K562 (cell line): ENCODE data around the gene FOXF2. TPM values are rescaled to one million over a fixed set of nuclear protein-coding genes. Genes with fewer than 3 reads are reported as not detected.

Experiments used
- ATAC-seq: fragments of 200-7000 bp; cut with Tn5 transposase; 3 replicates; pipeline ENCODE4 v1.9.1; 2020; ENCODE audit warnings: moderate library complexity
- BruUV-seq: library from RNA; stranded (reverse); fragments of 400-500 nt; replicated peaks from 2 replicates; lab custom pipeline; 2021; lab: Mats Ljungman, UMichigan
- CTCF ChIA-PET: fragments of 300-600 bp; formaldehyde crosslinking; extraction: SDS; loops from one replicate; lab custom pipeline; 2021; ENCODE audit warnings: low intra/inter-chr PET ratio; lab: Yijun Ruan, JAX
- POLR2A ChIA-PET: fragments of 300-600, 350-650 bp; sonication (Branson Sonifier 250); formaldehyde crosslinking; extraction: SDS; loops from one replicate; lab custom pipeline; 2021; ENCODE audit warnings: antibody characterized with exemption, inconsistent platforms; lab: Yijun Ruan, JAX
- DNase-seq, 4 experiments: peaks; one replicate each; pipeline versions ENCODE4 v3.0.0 to v3.0.0-alpha.2; 2011 to 2018; ENCODE audit warnings: low spot score in 3 of 4, mixed read lengths in 3 of 4; ENCODE audit errors: extremely low read depth in 1 of 4
- FAIRE-seq: peaks from 2 replicates; lab custom pipeline; 2011; peaks lifted over from hg19 to GRCh38; lab: Jason Lieb, UNC
- H2AFZ ChIP-seq: 2 replicates; pipeline ENCODE4 v1.6.0; 2011; ENCODE audit warnings: low read depth, low read length, control low read depth, inconsistent platforms
- H3K27ac ChIP-seq: fragments of 200-600 bp; 3 replicates; pipeline ENCODE4 v1.8.0; 2011; ENCODE audit warnings: low read depth, mild to moderate bottlenecking, control low read depth, inconsistent platforms, low read length, moderate library complexity, mixed read lengths; ENCODE audit errors: extremely low read depth
- H3K27me3 ChIP-seq, 2 experiments: fragments of 300-600 bp in 1 of 2; 2 replicates in 1 of 2; 3 replicates in 1 of 2; pipeline versions ENCODE4 v1.6.0 to v1.8.0; 2011; ENCODE audit warnings: inconsistent platforms in 2 of 2, low read length in 2 of 2, mild to moderate bottlenecking in 1 of 2, mixed read lengths in 1 of 2, moderate library complexity in 1 of 2; ENCODE audit not compliant: control insufficient read depth in 2 of 2, insufficient read depth in 2 of 2
- H3K36me3 ChIP-seq: fragments of 300-600 bp; 3 replicates; pipeline ENCODE4 v1.8.0; 2011; ENCODE audit warnings: mild to moderate bottlenecking, low read length, inconsistent platforms; ENCODE audit not compliant: control insufficient read depth, insufficient read depth
- H3K4me1 ChIP-seq, 2 experiments: fragments of 200-600 bp in 1 of 2; replicated peaks in 1 of 2; 2 replicates in 1 of 2; 3 replicates in 1 of 2; pipeline versions ENCODE4 v1.5.1 to v1.8.0; 2011; ENCODE audit warnings: inconsistent platforms in 2 of 2, low read length in 2 of 2, mild to moderate bottlenecking in 1 of 2, mixed read lengths in 1 of 2, moderate library complexity in 1 of 2; ENCODE audit not compliant: control insufficient read depth in 2 of 2, insufficient read depth in 2 of 2
- H3K4me2 ChIP-seq: 2 replicates; pipeline ENCODE4 v1.6.1; 2011; ENCODE audit warnings: low read length, control low read depth, inconsistent platforms, mixed read lengths; ENCODE audit not compliant: insufficient read depth
- H3K4me3 ChIP-seq: fragments of 200-600 bp; sonication (generic), shearing (Covaris generic); 2 replicates; pipeline ENCODE4 v1.5.1; 2016; ENCODE audit warnings: control low read depth, inconsistent platforms
- H3K79me2 ChIP-seq: fragments of 200-600 bp; 3 replicates; pipeline ENCODE4 v1.8.0; 2011; ENCODE audit warnings: low read length, inconsistent platforms; ENCODE audit not compliant: control insufficient read depth, insufficient read depth
- H3K9ac ChIP-seq, 2 experiments: 2 replicates each; pipeline versions ENCODE4 v1.6.0 to v1.6.1; 2011; ENCODE audit warnings: low read depth in 2 of 2, low read length in 2 of 2, control low read depth in 1 of 2, inconsistent platforms in 1 of 2, mild to moderate bottlenecking in 1 of 2, mixed read lengths in 1 of 2; ENCODE audit not compliant: insufficient read depth in 1 of 2
- H3K9me1 ChIP-seq: one replicate; pipeline ENCODE4 v1.6.0; 2011; ENCODE audit warnings: inconsistent platforms, mild to moderate bottlenecking, low read length, moderate library complexity; ENCODE audit not compliant: control insufficient read depth, insufficient read depth
- H3K9me3 ChIP-seq: replicated peaks from 2 replicates; pipeline ENCODE4 v1.5.1; 2011; ENCODE audit warnings: low read depth, low read length, inconsistent platforms; ENCODE audit not compliant: control insufficient read depth, insufficient read depth
- H4K20me1 ChIP-seq: replicated peaks from 2 replicates; pipeline ENCODE4 v1.6.1; 2011; ENCODE audit warnings: low read length, inconsistent platforms, mixed read lengths; ENCODE audit not compliant: control insufficient read depth, insufficient read depth
- CBX5 ChIP-seq: IDR thresholded peaks from 2 replicates; pipeline ENCODE4 v1.6.1; 2014; ENCODE audit warnings: low read depth, borderline replicate concordance
- CHAMP1 ChIP-seq: fragments of 450-650 bp; IDR thresholded peaks from 2 replicates; pipeline ENCODE4 v1.6.1; 2016; ENCODE audit warnings: mild to moderate bottlenecking
- SIN3A ChIP-seq, 2 experiments: fragments of 150-350 bp in 1 of 2; IDR thresholded peaks; 2 replicates each; pipeline ENCODE4 v1.6.1; 2011 to 2016; ENCODE audit warnings: borderline replicate concordance in 2 of 2, low read depth in 2 of 2, low read length in 2 of 2, mild to moderate bottlenecking in 2 of 2, moderate library complexity in 2 of 2; ENCODE audit not compliant: control insufficient read depth in 1 of 2
- SUPT5H ChIP-seq: fragments of 450-650 bp; IDR thresholded peaks from 2 replicates; pipeline ENCODE4 v1.6.1; 2016
- TCFL5 ChIP-seq: fragments of 250-450 bp; sonication (Bioruptor Pico); conservative IDR thresholded peaks from 2 replicates; pipeline ENCODE4 v1.6.1; 2021; ENCODE audit warnings: mild to moderate bottlenecking, moderate library complexity, matching md5 sums
- ZFP1 ChIP-seq: fragments of 450-650 bp; formaldehyde crosslinking; IDR thresholded peaks from 2 replicates; pipeline ENCODE4 v1.4.0; 2020; ENCODE audit warnings: mild to moderate bottlenecking, mixed read lengths
- ZNF589 ChIP-seq: fragments of 200-800 bp; sonication (Bioruptor generic); IDR thresholded peaks from 2 replicates; pipeline ENCODE4 v1.6.1; 2016; ENCODE audit warnings: low read depth, missing genetic modification characterization, missing compliant biosample characterization
- WGBS: fragments of 100-300 bp; shearing (Covaris generic); methylation state at CpG from one replicate; pipeline ENCODE4 v1.1.6; 2016; ENCODE audit warnings: low coverage, mixed read lengths; ENCODE audit not compliant: insufficient coverage; ENCODE audit errors: missing lambda C conversion rate; 5-methylcytosine and 5-hydroxymethylcytosine counted together
- in situ Hi-C: fragments of 300-500 bp; cut with MboI; formaldehyde crosslinking; loops from 4 replicates; pipeline ENCODE4 v1.15.0; 2018; ENCODE audit warnings: inconsistent platforms, mixed read lengths
- intact Hi-C: fragments of 100-400 bp; cut with micrococcal nuclease; formaldehyde crosslinking; loops from 2 replicates; pipeline ENCODE4 v1.14.2; 2022
- polyA plus RNA-seq, 8 experiments: library from polyadenylated mRNA; depleted of rRNA in 4 of 8; stranded (reverse) in 5 of 8; unstranded in 3 of 8; fragments of >200 nt; fragmentation: Nextera tagmentation in 2 of 8; fragmentation: Illumina TruSeq in 1 of 8; extraction: Ambion mirVana in 2 of 8; extraction: Trizol in 1 of 8; gene quantifications; 2 replicates each; pipeline versions ENCODE4 v1.2.1 to v1.2.3, GENCODE V29; 2011 to 2014; ENCODE audit warnings: inconsistent platforms in 1 of 8, missing spikeins in 1 of 8
- total RNA-seq, 7 experiments: library from RNA; depleted of rRNA in 6 of 7; stranded (reverse); fragments of >200 nt in 6 of 7; fragmentation: Illumina TruSeq in 2 of 7; extraction: Trizol in 2 of 7; gene quantifications; 2 replicates each; pipeline versions ENCODE4 v1.2.1 to v1.2.3, GENCODE V29; 2011 to 2021; ENCODE audit warnings: low replicate concordance in 1 of 7

FOXF2 gene
- total and polyA plus RNA-seq, 9 of the 15 experiments (the other 6 are each of a cell fraction or from before 2014, with no cell fraction given) = not detected

- POLR2A ChIA-PET = interaction anchor here (0.7 kb wide), 1 partner anchor 561 kb away, joined by 3 read pairs; no protein-coding TSS in a partner anchor
- WGBS = under 1% methylated on average over 6 of the region's 6 CpGs
- no peak for ATAC-seq
- DNase-seq = no peak
- Histone ChIP-seq H3K4me2 (no peak overlapping the region), H3K79me2 (no peaks in the 10 kb centered on the region), H2AFZ (no peak overlapping the region), H3K4me1 (peaks cover 0 to 37% of the 10 kb centered on the region in 2 experiments; a peak in 2 of 5 replicates), H3K9me3 (no peaks in the 10 kb centered on the region), H3K27ac (no peak overlapping the region), H4K20me1 (no peaks in the 10 kb centered on the region), H3K36me3 (no peaks in the 10 kb centered on the region), H3K27me3 (peaks cover 43 to 77% of the 10 kb centered on the region in 2 experiments), H3K9me1 (no peaks in the 10 kb centered on the region), H3K9ac (no peak overlapping the region), H3K4me3 (no peak overlapping the region)
- no peak for FAIRE-seq
- no TSS peak for BruUV-seq
- no peak for TF ChIP-seq SIN3A (IDR thresholded peaks at IDR 0.05; ENCODE audit: borderline replicate concordance in 2 of 2, control insufficient read depth in 1 of 2, low read depth in 2 of 2, low read length in 2 of 2)
- no peak for TF ChIP-seq TCFL5 (CRISPR knock-in tag)
- no peak for TF ChIP-seq CHAMP1
- no peak for TF ChIP-seq CBX5
- TF ChIP-seq SUPT5H = no peak
- TF ChIP-seq ZNF589 (CRISPR knock-in tag) = no peak
- TF ChIP-seq ZFP1 (CRISPR knock-in tag) = no peak
- in situ Hi-C loops (loop anchor here (10.0 kb wide), 1 partner anchor 585 kb away; no protein-coding TSS in a partner anchor), intact Hi-C loops (loop anchor here (2.0 to 10.0 kb wide), 3 partner anchors 583 to 787 kb away; no protein-coding TSS in a partner anchor)
- CTCF ChIA-PET = no interaction called here
Measured at GRCh38 chr6:1379788-1380147, 9.6 kb upstream of the FOXF2 start.
